Endothelial cell of umbilical vein (primary cell): ENCODE results near the gene PACSIN2.

Source experiments
- EZH2 ChIP-seq: IDR thresholded peaks from 2 replicates; pipeline ENCODE4 v1.6.1; 2012; ENCODE audit warnings: borderline replicate concordance, low read depth, mild to moderate bottlenecking, moderate library complexity, low read length, inconsistent platforms; ENCODE audit not compliant: severe bottlenecking
- FOS ChIP-seq: IDR thresholded peaks from 2 replicates; pipeline ENCODE4 v1.6.1; 2011; ENCODE audit warnings: mild to moderate bottlenecking, low read length, moderate library complexity, borderline replicate concordance; ENCODE audit not compliant: insufficient read depth
- POLR2A ChIP-seq: IDR thresholded peaks from 2 replicates; pipeline ENCODE4 v1.6.1; 2012; ENCODE audit warnings: low read depth, mild to moderate bottlenecking, control low read depth, low read length
- POLR2AphosphoS5 ChIP-seq: IDR thresholded peaks from 2 replicates; pipeline ENCODE4 v1.6.1; 2012; ENCODE audit warnings: low read depth, mild to moderate bottlenecking, control low read depth, low read length, moderate library complexity; ENCODE audit not compliant: insufficient read depth
- TF ChIP-seq, protein P1 (sequence below), 2 donors: IDR thresholded peaks; 1 replicate in 1 of 2; 2 replicates in 1 of 2; pipeline ENCODE4 v1.5.1; 2011; ENCODE audit warnings: low read length in 2 of 2, mild to moderate bottlenecking in 2 of 2, moderate library complexity in 2 of 2, control low read depth in 1 of 2, inconsistent platforms in 1 of 2, low read depth in 1 of 2; ENCODE audit not compliant: insufficient read depth in 1 of 2; ENCODE audit errors: extremely low read depth in 1 of 2
- TF ChIP-seq, protein P2 (sequence below): IDR thresholded peaks from 2 replicates; pipeline ENCODE4 v1.6.1; 2011; ENCODE audit not compliant: insufficient read depth, insufficient read length

DNA sequence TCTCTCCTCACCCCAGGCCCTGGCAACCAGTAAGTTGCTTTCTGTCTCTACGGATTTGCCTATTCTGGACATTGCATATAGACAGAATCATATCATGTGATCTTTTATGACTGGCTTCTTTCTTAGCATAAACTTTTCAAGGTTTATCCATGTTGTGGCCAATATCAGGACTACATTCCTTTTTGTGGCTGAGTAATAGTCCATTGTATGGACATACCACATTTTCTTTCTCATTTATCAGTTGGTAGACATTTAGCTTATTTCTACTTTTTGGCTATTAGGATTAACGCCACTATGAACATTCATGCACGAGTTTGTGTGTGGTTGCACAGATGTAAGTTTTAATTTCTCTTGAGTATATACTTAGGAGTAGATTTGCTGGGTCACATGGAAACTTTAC is 193.6 kb downstream of the PACSIN2 start:
- TF ChIP-seq, protein P1, sequence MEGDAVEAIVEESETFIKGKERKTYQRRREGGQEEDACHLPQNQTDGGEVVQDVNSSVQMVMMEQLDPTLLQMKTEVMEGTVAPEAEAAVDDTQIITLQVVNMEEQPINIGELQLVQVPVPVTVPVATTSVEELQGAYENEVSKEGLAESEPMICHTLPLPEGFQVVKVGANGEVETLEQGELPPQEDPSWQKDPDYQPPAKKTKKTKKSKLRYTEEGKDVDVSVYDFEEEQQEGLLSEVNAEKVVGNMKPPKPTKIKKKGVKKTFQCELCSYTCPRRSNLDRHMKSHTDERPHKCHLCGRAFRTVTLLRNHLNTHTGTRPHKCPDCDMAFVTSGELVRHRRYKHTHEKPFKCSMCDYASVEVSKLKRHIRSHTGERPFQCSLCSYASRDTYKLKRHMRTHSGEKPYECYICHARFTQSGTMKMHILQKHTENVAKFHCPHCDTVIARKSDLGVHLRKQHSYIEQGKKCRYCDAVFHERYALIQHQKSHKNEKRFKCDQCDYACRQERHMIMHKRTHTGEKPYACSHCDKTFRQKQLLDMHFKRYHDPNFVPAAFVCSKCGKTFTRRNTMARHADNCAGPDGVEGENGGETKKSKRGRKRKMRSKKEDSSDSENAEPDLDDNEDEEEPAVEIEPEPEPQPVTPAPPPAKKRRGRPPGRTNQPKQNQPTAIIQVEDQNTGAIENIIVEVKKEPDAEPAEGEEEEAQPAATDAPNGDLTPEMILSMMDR (IDR thresholded peaks at IDR 0.05; ENCODE audit: extremely low read depth in 1 of 2, insufficient read depth in 1 of 2, low read depth in 1 of 2, low read length in 2 of 2): no peak
- TF ChIP-seq EZH2 (no peak), FOS (no peak), POLR2A (no peak), POLR2AphosphoS5 (no peak)
- TF ChIP-seq, protein P2, sequence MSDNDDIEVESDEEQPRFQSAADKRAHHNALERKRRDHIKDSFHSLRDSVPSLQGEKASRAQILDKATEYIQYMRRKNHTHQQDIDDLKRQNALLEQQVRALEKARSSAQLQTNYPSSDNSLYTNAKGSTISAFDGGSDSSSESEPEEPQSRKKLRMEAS: no peak
